AG04449 (cell line): Measurements from ENCODE around the gene CRLF2.

Source experiments
- CTCF ChIA-PET: fragments of 350-600 bp; formaldehyde crosslinking; extraction: SDS; loops from one replicate; lab custom pipeline; 2021; ENCODE audit warnings: antibody characterized with exemption; lab: Yijun Ruan, JAX
- POLR2A ChIA-PET: fragments of 400-600, 350-600 bp; formaldehyde crosslinking; extraction: SDS; loops from one replicate; lab custom pipeline; 2020; ENCODE audit warnings: antibody characterized with exemption, inconsistent platforms; lab: Yijun Ruan, JAX
- DNase-seq: peaks from one replicate; pipeline ENCODE4 v3.0.0-alpha.2; 2010; ENCODE audit warnings: low read depth, low spot score
- H3K4me3 ChIP-seq: 2 replicates; pipeline ENCODE4 v1.5.1; 2011; ENCODE audit warnings: low read depth, mild to moderate bottlenecking, control low read depth, low read length
- CTCF ChIP-seq: IDR thresholded peaks from one replicate; pipeline ENCODE4 v1.5.1; 2011; ENCODE audit warnings: mild to moderate bottlenecking, moderate library complexity, low read length, control low read depth, inconsistent platforms; ENCODE audit not compliant: insufficient read depth; ENCODE audit errors: missing control alignments

The CRLF2 gene

DNA sequence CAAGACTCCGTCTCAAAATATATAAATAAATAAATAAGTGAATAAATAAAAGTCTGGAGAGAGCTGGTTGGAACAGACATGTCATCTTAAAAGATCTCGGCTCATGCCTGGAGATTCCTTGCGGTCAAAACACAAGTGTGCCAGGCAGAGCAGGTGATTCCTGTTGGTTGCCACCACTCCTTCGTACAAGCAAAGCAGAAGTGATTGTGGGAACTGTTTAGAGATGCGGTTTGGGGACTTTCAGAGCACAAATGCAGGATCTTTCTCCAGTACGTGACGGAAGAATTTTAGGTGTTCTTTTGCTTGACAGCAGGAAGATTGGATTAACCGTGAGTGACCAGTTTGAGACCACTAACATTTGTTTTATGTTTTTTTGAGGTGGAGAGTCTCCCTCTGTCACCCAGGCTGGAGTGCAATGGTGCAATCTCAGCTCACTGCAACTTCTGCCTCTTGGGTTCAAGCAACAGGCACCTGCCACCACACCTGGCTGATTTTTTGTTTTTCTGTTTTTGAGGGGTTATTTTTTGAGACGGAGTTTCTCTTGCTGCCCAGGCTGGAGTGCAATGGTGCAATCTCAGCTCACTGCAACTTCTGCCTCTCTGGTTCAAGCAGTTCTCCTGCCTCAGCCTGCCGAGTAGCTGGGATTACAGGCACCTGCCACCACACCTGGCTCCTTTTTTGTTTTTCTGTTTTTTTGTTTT, 2.8 kb upstream of the CRLF2 start:
- CTCF ChIA-PET, result no interaction called here
- TF ChIP-seq CTCF, result no peak
- POLR2A ChIA-PET, result no interaction called here
- DNase-seq, result no peak
- no peak overlapping the region for H3K4me3 ChIP-seq

GRCh38 chrX:1213971-1214370, 1.5 kb upstream of the CRLF2 start:
- no peak for TF ChIP-seq CTCF
- no peak overlapping the region for H3K4me3 ChIP-seq
- ChIA-PET CTCF (no interaction called here), POLR2A (no interaction called here)
- DNase-seq, result no peak

GRCh38 chrX:1210844-1211243, 1.6 kb downstream of the CRLF2 start:
- CTCF ChIA-PET, result no interaction called here
- DNase-seq, result no peak
- no peak overlapping the region for H3K4me3 ChIP-seq
- no peak for TF ChIP-seq CTCF
- POLR2A ChIA-PET, result no interaction called here

- POLR2A ChIA-PET, result no interaction called here
- DNase-seq, result no peak
- CTCF ChIA-PET, result no interaction called here
- no peak for TF ChIP-seq CTCF
- no peak overlapping the region for H3K4me3 ChIP-seq
Observed at GRCh38 chrX:1207496-1208025, 4.9 kb downstream of the CRLF2 start.

DNA sequence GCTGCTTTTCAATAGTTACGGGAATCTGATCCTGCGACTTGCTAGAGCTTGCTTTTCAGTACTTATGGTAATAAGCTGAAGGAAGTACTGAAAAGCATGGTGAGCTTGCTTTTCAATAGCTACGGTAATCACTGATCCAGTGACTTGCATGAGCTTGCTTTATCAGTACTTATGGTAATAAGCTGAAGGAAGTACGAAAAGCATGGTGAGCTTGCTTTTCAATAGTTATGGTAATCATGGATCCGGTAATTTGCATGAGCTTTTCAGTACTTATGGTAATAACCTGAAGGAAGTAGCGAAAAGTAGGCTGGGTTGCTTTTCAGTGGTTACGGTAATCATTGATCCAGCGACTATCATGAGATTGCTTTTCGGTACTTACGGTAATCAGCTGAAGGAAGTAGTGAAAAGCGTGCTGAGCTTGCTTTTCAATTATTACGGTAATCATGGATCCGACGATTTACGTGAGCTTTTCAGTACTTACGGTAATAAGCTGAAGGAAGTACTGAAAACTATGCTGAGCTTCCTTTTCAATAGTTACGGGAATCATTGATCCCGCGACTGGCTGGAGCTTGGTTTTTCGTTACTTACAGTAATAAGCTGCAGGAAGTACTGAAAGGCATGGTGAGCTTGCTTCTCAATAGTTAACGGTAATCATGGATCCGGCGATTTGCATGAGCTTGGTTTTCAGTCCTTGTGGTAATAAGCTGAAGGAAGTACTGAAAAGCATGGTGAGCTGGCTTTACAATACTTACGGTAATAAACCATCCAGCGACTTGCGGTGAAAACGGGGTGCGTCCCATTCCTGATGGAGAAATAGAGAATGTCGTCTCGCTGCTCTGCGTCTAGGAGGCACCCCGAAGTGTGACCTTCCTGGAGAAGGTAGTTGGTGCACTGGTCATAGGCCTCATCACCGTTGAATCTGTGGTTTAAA, 6.5 kb downstream of the CRLF2 start:
- no peak overlapping the region; the same call in 1 of the 2 replicates for H3K4me3 ChIP-seq

More for the DNA sequence above, 6.5 kb downstream of the CRLF2 start:
- CTCF ChIA-PET, result no interaction called here
- POLR2A ChIA-PET, result no interaction called here
- TF ChIP-seq CTCF, result no peak
- no peak for DNase-seq
